GM18499 (cell line): ENCODE data around the gene MDM1.

ENCODE experiments used
- ATAC-seq: cut with Tn5 transposase; IDR thresholded peaks from one replicate; pipeline ENCODE4 v1.9.1; 2021; ENCODE audit warnings: moderate number of reproducible peaks; ENCODE audit not compliant: insufficient read depth, unreplicated experiment

MDM1 gene

GRCh38 chr12:68325966-68326365 lies 6.2 kb downstream of the MDM1 start:
- ATAC-seq = no peak

GRCh38 chr12:68324531-68324930 lies 7.6 kb downstream of the MDM1 start:
- ATAC-seq = no peak

DNA sequence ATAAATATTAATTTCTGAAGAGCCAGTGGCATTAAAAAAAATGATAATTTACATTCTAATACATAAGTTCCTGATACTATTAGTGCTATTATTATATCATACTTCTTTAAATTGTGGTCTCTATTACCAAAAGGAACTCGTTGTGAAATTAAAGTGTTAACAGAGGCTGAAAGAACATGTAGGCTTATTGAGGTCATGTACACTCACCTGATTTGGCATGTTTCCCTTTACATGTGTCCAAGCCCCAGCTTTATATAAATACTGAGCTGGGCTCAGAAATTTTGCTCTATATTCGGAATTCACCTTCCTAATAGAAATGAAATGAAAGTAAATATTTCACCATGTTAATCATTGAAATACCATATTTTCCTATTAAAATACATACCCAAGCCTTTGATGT lies 11.0 kb downstream of the MDM1 start:
- ATAC-seq = no peak

DNA sequence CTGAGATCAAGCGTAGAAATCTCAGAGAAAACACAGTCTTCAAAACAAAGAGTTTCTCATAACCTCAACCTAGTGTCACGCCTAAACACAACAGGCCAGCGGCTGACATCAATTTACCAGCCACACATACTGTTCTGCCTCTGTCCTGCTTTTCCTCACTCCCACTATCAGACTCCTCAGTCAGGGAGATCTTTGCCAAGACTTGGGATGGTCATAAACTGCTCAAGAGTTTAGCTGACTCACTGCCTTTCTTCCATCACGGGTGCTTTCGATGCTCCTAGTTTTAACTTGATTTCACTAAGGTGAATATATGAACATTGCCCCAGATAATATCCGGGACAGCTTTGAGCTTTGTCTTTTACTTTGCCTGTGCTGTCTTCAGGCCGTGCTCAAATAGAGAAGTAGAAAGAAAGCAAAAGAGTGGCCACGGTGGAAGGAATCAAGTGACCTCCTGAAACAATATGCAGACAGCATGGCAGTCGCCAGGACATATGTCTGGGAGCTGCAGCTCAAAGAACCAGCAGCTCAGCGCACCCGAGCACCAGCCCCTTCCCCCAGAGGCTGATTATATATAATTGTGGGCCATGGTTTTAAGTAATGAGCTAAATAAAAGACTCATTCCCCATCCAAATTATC lies 12.1 kb downstream of the MDM1 start:
- ATAC-seq = no peak

GRCh38 chr12:68317047-68317667 lies 15.0 kb downstream of the MDM1 start:
- ATAC-seq = no peak

- ATAC-seq = no peak
These were observed 21.8 kb downstream of the MDM1 start for GRCh38 chr12:68310370-68310769.

GRCh38 chr12:68306564-68306963 lies 25.6 kb downstream of the MDM1 start:
- no peak for ATAC-seq

- no peak for ATAC-seq
These were observed 26.9 kb downstream of the MDM1 start for GRCh38 chr12:68305278-68305677.

DNA sequence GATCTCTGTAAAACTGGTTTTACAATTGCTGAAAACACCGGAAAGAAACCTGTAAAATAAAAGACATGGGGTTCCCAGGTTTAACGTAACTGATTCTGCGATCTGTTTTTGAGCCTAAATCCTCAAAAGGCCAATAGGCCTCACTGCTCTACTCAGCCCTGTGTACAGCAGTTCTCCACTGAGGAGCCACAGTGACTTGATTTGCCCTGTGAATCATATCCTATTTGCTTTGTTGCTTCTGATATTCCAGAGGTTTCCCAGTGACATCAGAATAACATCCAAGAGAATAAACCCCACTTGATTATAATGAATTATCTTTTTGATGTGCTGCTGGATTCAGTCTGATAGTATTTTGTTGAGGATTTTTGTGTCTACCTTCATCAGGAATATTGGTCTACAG lies 27.5 kb downstream of the MDM1 start:
- no peak for ATAC-seq

DNA sequence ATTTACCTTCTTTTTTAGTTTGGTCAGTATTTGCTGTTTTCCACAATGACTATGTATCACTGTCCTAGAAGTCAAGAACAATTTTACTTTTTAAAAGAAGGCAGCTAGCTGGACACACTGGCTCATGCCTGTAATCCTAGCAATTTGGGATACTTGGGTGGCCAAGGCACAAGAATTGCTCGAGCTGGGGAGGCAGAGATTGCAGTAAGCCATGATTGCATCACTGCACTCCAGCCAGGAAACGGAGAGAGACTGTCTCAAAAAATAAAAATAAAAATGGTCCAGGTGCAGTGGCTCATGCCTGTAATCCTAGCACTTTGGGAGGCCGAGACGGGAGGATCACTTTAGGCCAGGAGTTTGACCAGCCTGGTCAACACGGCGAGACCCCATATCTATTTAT lies 28.3 kb downstream of the MDM1 start:
- ATAC-seq = no peak

DNA sequence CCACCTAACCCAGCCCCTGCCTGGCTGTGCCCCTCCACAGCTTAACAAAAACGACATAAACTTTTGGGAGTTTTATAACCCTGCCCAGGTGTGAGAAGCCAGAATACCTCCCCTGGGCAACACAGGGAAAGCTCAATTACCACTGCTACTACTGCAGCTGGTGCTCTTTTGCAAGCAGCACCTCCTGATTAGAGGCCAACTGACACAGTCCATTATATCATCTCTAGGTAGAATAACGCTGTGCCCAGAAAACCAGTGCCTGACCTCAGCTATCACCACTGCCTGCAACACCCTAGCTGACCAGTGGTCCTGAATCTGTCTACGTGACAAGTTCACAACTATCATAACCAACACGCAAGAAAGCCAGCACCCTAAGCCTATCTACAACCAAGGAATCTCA lies 34.2 kb downstream of the MDM1 start:
- ATAC-seq = no peak

GRCh38 chr12:68294251-68294650 lies 37.9 kb downstream of the MDM1 start:
- no peak for ATAC-seq

DNA sequence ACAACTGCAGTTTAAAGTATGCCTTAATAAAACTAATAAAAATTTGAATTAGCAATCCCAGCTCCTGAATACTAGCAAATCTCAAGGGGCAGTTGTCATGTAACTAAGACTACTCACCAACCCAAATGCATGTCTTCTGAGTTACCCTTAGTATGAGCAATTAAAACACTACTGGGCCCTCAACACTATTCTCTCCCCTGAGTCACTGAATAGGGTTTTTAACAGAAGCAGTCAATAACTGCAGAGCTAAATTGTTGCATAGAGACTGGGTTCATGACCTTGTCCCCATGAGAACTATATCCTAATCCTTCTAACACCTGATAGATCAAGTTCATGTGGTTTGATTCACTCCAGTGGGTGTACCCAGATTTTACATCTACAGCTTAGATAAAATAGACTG lies 38.8 kb downstream of the MDM1 start:
- no peak for ATAC-seq

GRCh38 chr12:68292151-68292943 lies 39.8 kb downstream of the MDM1 start:
- no peak for ATAC-seq

DNA sequence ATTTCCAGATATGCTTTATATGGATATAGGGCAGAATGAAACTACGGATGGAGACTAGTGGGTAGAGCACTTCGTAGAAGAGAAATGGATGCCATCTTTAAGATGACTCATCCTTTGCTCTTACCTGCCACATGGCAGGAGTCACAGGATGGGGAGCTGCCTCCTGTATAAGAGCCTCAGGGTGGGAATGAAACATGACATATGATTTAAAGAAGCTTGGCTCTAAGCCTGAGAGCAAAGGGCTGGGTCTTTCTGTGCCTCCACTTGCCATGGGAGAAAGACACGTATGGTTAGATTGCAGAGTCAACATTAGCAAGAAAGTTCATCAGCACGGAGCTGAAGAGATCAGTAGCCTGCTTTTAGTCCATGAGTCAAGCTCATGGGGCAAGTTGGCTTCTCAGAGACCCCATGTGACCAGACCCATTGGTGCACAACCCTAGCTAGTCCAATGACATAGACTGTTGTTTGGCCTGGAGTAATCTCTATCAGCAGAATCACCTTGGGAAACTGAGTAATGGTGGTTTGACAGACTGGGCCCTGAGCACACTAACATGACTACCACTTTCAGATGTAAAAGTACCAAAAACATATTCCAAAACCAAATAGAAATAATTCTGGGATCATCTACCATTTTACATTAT lies 40.6 kb downstream of the MDM1 start:
- ATAC-seq = no peak

DNA sequence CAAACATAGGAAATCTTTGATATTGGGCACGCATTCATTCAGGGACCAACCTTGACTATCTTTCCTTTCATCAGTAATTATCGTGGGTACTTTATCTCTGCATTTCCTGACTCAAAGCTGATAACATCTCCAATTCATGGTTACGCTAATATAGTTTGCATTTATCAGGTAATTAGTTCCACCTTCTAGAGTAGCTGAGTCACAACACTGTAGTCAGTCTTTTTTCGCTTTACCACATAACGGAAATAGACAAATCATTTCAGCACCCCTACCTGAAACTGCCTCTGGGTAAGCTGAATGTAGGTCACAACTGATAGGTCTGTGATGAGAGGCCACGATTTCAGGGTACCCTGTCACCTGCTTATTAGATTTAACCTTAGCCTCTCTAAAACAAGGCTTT lies 42.0 kb downstream of the MDM1 start:
- ATAC-seq = peak; percentile 100

GRCh38 chr12:68287106-68287505 lies 45.1 kb downstream of the MDM1 start:
- ATAC-seq = no peak

- ATAC-seq = no peak
These were observed 45.8 kb downstream of the MDM1 start for GRCh38 chr12:68286396-68286795.

GRCh38 chr12:68285541-68285940 lies 46.6 kb downstream of the MDM1 start:
- ATAC-seq = no peak

DNA sequence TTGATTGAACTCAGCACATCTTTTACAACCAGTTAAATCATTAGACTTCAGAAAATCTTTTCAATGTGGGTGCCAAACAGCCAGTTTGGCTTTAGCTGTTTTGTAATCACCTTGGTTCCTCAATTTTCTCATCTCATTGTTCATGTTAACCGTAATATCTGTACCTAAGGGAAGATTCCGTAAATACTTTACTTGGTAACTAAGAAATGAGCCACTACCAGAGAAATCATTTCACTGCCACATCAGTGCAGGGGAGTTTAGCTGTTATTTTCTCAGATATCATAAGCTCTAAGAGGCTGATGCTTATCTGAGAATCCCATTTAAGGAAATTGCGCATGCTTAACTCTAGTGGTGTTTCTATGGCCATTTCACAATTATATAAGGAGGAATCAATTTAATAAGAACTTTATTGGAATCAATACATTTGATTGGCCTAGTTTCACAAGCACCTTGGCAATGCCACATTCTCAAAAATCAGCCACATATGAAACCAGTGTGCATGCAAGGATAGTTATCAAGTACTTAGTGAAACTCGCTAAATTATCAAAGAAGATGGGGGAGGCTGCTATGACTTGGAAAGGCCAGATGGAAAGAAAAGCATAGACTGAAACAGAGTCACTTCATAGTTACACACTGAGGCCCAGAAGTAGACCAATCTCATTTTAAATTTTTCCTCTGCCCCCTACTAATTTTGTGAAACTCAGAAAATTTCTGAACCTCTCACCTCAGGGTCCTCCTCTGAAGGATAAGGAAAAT lies 50.7 kb downstream of the MDM1 start:
- ATAC-seq = no peak
